GM18505 (cell line): ENCODE data around the gene CCDC121.
"Not testable (repeated sequence)": the region's sequence is repeated elsewhere in the genome, so short reads cannot be mapped to it uniquely, and the experiment has no call there.

Experiments used
- ATAC-seq: cut with Tn5 transposase; IDR thresholded peaks from one replicate; pipeline ENCODE4 v1.9.1; 2021; ENCODE audit not compliant: unreplicated experiment
- POLR2A ChIP-seq: IDR thresholded peaks from 4 replicates; pipeline ENCODE4 v1.6.1; 2011; ENCODE audit warnings: borderline replicate concordance; ENCODE audit not compliant: insufficient read depth, insufficient read length; ENCODE audit errors: extremely low read depth

The CCDC121 gene

DNA sequence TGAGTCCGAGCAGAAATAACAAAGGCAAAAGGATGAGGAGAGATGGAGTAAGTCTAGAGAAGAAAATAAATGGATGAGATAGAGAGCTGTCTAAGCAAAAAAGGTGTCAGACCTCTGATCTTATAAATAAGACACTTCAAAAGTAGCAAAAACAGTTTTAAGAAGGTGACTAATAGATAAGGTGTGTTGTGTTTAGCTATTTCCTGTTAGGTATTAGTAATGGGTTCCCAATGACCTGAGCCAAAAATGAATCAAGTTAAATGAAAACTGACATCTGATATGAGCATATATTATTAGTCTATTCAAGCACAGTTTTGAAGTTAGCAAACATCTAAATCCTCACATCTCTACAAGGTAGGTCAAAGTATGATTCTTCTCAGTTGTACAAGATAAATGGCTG is 24.0 kb upstream of the CCDC121 start:
- ATAC-seq = no peak
- TF ChIP-seq POLR2A = no peak

GRCh38 chr2:27652341-27652740 is 23.5 kb upstream of the CCDC121 start:
- ATAC-seq = no peak
- TF ChIP-seq POLR2A = no peak

DNA sequence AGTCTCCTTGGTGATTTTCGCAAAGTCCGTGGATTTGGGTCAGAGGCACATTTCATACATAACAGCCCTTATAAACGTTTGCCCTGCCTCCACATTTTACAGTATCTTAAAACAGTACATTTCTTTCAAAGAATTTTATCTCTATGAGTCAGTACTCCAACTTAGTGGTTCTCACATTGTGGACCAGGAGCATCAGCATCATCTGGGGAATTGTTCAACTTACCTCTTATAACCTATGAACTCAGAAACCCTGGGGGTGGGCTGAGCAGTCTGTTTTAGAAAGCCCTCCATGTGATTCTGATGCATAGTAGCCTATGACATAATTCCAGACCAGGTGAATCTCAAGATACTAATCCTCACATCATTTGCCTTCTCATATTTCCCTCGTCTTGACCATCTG is 22.2 kb upstream of the CCDC121 start:
- no peak for ATAC-seq
- no peak for TF ChIP-seq POLR2A

- no peak for TF ChIP-seq POLR2A
- ATAC-seq = no peak
These were observed 18.9 kb upstream of the CCDC121 start for GRCh38 chr2:27647737-27648136.

- no peak for ATAC-seq
- TF ChIP-seq POLR2A = no peak
These were observed 18.5 kb upstream of the CCDC121 start for GRCh38 chr2:27647289-27647688.

- TF ChIP-seq POLR2A = no peak
- no peak for ATAC-seq
These were observed 16.4 kb upstream of the CCDC121 start for GRCh38 chr2:27645197-27645596.

DNA sequence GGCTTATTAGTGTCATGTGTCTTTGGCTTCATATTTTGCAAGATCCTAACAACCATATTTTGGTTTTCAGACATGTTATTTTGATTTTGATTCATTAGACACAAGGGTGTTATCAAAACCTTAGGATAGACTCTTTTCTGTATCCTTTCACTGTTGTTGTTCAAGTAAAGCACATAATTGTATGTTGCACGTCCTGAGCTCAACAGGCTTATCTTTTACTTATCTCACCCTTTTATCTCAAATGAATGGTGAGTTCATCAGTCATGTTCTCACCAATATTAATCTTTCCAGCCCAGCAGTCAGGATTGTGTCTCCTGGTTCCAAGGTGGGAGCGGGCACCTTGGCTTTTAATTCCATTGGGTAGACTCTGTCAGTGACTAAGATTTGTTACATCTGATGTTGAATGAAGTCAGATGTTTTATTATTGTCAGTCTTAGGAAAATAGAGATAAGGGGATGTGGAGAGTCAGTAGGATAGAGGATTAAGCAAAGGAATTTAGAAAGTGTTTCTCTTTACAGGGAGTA is 12.0 kb upstream of the CCDC121 start:
- TF ChIP-seq POLR2A = no peak

GRCh38 chr2:27638709-27639108 is 9.9 kb upstream of the CCDC121 start:
- no peak for TF ChIP-seq POLR2A
- no peak for ATAC-seq

More for the DNA sequence above, 12.0 kb upstream of the CCDC121 start:
- ATAC-seq = no peak

DNA sequence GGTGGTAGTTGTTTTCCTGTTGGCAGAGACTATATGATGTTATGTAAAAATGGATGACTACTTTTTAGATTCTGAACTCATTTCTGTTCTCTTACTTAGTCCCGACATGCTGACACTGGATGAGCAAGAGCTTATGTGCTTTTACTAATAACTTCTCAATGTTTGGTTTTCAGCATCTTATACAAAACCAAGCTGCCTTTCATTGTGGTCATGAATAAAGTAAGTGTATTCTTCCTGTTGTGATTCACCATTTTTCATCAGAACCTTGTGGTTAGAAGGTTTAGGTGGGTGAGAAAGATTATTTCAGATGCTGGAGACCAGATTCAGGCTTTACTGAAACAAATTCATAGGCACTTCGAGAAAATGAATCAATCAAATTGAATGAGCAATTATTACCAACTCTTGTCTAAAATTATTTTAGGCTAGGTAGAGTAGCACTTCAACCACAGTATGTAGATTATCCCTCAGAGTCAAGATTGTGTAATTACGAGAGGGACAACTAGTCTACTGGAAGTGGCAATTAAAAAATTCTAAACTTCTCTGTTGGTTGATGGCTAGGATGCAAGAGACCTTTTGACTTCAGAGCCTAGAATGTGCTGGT is 9.3 kb upstream of the CCDC121 start:
- ATAC-seq = no peak
- no peak for TF ChIP-seq POLR2A

- TF ChIP-seq POLR2A = no peak
- no peak for ATAC-seq
These were observed 8.0 kb upstream of the CCDC121 start for GRCh38 chr2:27636766-27637165.

GRCh38 chr2:27634291-27634690 is 5.5 kb upstream of the CCDC121 start:
- TF ChIP-seq POLR2A = no peak
- no peak for ATAC-seq

GRCh38 chr2:27630257-27630656 is 1.4 kb upstream of the CCDC121 start:
- not testable (repeated sequence) for ATAC-seq

GRCh38 chr2:27627963-27628766 is 647 bp downstream of the CCDC121 start:
- ATAC-seq = no peak
- TF ChIP-seq POLR2A = no peak

DNA sequence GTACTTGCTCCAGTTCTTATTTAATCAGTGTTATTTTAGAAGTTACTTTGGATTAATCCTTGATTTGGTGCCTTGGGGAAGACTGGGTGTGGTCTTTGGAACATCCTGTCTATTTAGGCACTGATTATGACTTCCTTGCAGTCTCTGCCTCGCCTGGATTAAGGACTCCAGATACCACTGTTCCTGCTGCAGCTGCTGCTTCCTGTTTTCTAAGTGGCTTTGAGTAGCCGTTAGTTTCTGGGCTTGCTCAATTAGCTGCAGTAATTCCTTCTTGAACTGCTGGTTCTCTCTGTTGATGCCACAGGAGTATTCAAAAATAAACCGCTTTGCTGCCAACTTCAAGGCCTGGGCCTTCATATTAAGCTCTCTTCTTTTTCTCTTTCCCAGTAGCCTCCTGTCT is 1.9 kb downstream of the CCDC121 start:
- not testable (repeated sequence) for ATAC-seq

DNA sequence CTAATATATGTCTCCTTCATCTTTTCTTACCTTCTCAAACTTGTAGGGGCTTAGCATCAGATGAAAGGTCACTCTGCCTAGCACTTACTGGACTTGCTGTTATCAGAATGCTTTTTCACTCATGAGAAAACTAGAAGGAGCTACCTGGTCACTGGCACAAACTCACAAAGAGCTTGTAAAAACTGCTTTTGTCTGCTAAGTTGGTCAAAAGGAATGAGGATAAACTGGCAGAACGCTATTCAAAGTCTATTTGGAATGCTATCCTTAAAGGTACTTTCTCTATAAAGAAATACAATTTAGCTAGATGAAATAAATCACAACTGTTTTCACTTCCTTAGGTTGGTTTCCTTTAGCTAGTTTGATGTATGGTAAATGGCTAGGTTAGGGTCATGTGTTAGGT is 2.5 kb downstream of the CCDC121 start:
- not testable (repeated sequence) for ATAC-seq

- ATAC-seq = no peak
- no peak for TF ChIP-seq POLR2A
These were observed 3.9 kb downstream of the CCDC121 start for GRCh38 chr2:27624943-27625342.
